ENCODE results near the gene HM13. TPM values are rescaled to one million over a fixed set of nuclear protein-coding genes. Genes with fewer than 3 reads are reported as not detected.

HM13 gene
- total and polyA plus RNA-seq, 2 of the 13 experiments (the other 11 are each of a cell fraction or from before 2014, with no cell fraction given): 118 to 243 TPM

DNA sequence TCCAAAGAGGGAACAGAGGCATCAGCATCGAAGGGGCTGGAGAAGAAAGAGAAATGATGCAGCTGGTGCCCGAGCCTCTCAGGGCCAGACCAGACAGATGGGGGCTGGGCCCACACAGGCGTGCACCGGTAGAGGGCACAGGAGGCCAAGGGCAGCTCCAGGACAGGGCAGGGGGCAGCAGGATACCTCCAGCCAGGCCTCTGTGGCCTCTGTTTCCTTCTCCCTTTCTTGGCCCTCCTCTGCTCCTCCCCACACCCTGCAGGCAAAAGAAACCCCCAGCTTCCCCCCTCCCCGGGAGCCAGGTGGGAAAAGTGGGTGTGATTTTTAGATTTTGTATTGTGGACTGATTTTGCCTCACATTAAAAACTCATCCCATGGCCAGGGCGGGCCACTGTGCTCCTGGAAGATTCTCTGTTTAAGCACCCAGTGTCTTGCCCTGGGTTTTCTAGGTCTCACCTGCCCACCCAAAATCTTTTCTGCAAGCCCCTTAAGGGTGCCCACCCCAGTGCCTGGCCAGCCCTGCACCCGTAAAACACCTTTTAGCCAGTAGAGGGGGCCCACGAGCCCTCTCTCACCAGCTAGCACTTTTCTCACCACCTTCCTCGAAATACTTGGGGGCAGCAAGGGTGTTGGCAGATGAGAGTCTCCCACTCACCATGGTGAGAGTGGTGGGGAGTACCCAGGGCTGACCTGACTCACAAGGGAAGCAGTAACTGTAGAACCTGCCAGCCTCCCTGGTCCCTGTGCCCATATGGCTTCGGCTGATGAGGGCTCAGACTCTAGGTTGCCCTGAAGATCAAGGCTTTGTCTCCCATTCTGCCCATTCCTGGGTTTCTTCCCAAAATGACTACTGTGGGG is 55.1 kb downstream of the HM13 start (continued):
- TF ChIP-seq ZNF724P (CRISPR knock-in tag; IDR thresholded peaks at IDR 0.05; ENCODE audit: borderline replicate concordance) (0 out of 2 replicates have a peak, but pooled peaks have one; percentile 69), ZNF296 (CRISPR knock-in tag; conservative IDR thresholded peaks at IDR 0.05) (0 out of 2 replicates have a peak, but pooled peaks have one; percentile 8), ZBTB7B (CRISPR knock-in tag; IDR thresholded peaks at IDR 0.05) (peak; percentile 65; the same call in 1 of the 2 replicates), SOX6 (IDR thresholded peaks at IDR 0.05) (no peak), SOX6 (CRISPR knock-in tag; IDR thresholded peaks at IDR 0.05) (peak; percentile 51), ZNF546 (CRISPR knock-in tag; conservative IDR thresholded peaks at IDR 0.05) (0 out of 2 replicates have a peak, but pooled peaks have one; percentile 5), PRPF4 (IDR thresholded peaks at IDR 0.05; ENCODE audit: low read depth, low read length, poor library complexity, severe bottlenecking) (peak; percentile 66), BCL6 (CRISPR knock-in tag; IDR thresholded peaks at IDR 0.05) (peak; percentile 80), FOXA3 (CRISPR knock-in tag; IDR thresholded peaks at IDR 0.05) (peak; percentile 23), ZFX (CRISPR knock-in tag; IDR thresholded peaks at IDR 0.05; ENCODE audit: low read depth) (peak; percentile 75), ZNF782 (CRISPR knock-in tag; IDR thresholded peaks at IDR 0.05; ENCODE audit: borderline replicate concordance) (peak; percentile 71; the same call in 1 of the 2 replicates), YY1 (IDR thresholded peaks at IDR 0.05; ENCODE audit: insufficient read depth, insufficient replicate concordance, low read depth, low read length) (no peak), RBM22 (optimal IDR thresholded peaks at IDR 0.05; ENCODE audit: low read length) (peak; percentile 84), NR2F1 (CRISPR knock-in tag; IDR thresholded peaks at IDR 0.05) (peak; percentile 43 to 54; a peak in 2 of 4 replicates)
- TF ChIP-seq, protein P1, sequence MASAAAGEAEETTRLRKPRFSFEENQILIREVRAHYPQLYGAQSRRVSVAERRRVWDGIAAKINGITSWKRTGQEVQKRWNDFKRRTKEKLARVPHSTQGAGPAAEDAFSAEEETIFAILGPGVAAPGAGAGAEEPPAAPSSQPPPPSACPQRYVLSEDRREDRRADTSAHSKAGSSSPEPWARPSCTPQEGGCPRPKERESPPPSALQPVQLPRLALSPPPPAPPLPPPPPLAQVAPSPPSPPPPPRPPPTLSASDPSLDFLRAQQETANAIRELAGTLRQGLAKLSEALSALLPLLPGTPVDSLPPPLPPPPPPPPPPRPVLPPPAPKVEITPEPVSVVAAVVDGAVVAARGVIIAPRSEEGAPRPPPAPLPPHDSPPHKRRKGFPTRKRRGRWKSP (CRISPR knock-in tag; IDR thresholded peaks at IDR 0.05): peak; percentile 43; the same call in 1 of the 2 replicates
- TF ChIP-seq, protein P2, sequence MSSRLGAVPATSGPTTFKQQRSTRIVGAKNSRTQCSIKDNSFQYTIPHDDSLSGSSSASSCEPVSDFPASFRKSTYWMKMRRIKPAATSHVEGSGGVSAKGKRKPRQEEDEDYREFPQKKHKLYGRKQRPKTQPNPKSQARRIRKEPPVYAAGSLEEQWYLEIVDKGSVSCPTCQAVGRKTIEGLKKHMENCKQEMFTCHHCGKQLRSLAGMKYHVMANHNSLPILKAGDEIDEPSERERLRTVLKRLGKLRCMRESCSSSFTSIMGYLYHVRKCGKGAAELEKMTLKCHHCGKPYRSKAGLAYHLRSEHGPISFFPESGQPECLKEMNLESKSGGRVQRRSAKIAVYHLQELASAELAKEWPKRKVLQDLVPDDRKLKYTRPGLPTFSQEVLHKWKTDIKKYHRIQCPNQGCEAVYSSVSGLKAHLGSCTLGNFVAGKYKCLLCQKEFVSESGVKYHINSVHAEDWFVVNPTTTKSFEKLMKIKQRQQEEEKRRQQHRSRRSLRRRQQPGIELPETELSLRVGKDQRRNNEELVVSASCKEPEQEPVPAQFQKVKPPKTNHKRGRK (CRISPR knock-in tag; IDR thresholded peaks at IDR 0.05): no peak
- TF ChIP-seq, protein P3, sequence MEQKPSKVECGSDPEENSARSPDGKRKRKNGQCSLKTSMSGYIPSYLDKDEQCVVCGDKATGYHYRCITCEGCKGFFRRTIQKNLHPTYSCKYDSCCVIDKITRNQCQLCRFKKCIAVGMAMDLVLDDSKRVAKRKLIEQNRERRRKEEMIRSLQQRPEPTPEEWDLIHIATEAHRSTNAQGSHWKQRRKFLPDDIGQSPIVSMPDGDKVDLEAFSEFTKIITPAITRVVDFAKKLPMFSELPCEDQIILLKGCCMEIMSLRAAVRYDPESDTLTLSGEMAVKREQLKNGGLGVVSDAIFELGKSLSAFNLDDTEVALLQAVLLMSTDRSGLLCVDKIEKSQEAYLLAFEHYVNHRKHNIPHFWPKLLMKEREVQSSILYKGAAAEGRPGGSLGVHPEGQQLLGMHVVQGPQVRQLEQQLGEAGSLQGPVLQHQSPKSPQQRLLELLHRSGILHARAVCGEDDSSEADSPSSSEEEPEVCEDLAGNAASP (CRISPR knock-in tag; IDR thresholded peaks at IDR 0.05; ENCODE audit: borderline replicate concordance): peak; percentile 97
- TF ChIP-seq, protein P4, sequence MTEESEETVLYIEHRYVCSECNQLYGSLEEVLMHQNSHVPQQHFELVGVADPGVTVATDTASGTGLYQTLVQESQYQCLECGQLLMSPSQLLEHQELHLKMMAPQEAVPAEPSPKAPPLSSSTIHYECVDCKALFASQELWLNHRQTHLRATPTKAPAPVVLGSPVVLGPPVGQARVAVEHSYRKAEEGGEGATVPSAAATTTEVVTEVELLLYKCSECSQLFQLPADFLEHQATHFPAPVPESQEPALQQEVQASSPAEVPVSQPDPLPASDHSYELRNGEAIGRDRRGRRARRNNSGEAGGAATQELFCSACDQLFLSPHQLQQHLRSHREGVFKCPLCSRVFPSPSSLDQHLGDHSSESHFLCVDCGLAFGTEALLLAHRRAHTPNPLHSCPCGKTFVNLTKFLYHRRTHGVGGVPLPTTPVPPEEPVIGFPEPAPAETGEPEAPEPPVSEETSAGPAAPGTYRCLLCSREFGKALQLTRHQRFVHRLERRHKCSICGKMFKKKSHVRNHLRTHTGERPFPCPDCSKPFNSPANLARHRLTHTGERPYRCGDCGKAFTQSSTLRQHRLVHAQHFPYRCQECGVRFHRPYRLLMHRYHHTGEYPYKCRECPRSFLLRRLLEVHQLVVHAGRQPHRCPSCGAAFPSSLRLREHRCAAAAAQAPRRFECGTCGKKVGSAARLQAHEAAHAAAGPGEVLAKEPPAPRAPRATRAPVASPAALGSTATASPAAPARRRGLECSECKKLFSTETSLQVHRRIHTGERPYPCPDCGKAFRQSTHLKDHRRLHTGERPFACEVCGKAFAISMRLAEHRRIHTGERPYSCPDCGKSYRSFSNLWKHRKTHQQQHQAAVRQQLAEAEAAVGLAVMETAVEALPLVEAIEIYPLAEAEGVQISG (CRISPR knock-in tag; IDR thresholded peaks at IDR 0.05): peak; percentile 42
- TF ChIP-seq, protein P5, sequence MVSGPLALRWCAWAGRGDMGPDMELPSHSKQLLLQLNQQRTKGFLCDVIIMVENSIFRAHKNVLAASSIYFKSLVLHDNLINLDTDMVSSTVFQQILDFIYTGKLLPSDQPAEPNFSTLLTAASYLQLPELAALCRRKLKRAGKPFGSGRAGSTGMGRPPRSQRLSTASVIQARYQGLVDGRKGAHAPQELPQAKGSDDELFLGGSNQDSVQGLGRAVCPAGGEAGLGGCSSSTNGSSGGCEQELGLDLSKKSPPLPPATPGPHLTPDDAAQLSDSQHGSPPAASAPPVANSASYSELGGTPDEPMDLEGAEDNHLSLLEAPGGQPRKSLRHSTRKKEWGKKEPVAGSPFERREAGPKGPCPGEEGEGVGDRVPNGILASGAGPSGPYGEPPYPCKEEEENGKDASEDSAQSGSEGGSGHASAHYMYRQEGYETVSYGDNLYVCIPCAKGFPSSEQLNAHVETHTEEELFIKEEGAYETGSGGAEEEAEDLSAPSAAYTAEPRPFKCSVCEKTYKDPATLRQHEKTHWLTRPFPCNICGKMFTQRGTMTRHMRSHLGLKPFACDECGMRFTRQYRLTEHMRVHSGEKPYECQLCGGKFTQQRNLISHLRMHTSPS (CRISPR knock-in tag; IDR thresholded peaks at IDR 0.05; ENCODE audit: low read depth): peak; percentile 72

Data from HepG2 (cell line).